ENCODE measurements around the gene C2CD4D. TPM values are rescaled to one million over a fixed set of nuclear protein-coding genes. Genes with fewer than 3 reads are reported as not detected.

The C2CD4D gene
- total and polyA plus RNA-seq, 2 donors (not counting 1 experiment from before 2014, with no cell fraction given), result 0.07 TPM; not detected in 1

DNA sequence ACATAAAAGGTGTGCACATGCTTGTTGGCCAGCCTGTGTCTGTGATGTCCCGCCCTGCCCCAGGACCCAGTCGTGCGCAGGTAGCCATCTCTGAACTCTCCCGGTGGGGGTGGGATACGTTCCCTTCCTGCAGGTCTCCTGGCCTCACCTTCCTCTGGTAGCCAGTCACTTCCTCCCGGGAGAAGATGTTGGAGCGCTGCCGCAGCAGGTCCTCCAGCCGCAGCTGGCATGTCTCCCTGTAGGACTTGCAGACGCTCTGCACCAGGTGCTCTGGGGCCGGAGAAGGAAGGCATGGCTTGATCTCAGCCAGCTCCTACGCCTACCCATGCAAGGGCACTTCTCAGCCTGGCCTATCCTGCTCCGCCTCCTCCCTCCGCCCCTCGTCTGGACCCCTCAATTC, 25.2 kb downstream of the C2CD4D start:
- Histone ChIP-seq H3K27ac (ENCODE audit: low read length in 2 of 2) (no peak overlapping the region), H3K4me1 (ENCODE audit: control insufficient read depth in 2 of 2, insufficient read depth in 2 of 2, low read length in 2 of 2) (peaks cover 0 to 5% of the 10 kb centered on the region in 2 donors), H3K36me3 (replicated peaks in 1 of 2; ENCODE audit: control extremely low read depth in 1 of 2, control insufficient read depth in 1 of 2, extremely low read depth in 1 of 2, insufficient read depth in 2 of 2, low read length in 1 of 2) (no peaks in the 10 kb centered on the region), H2AFZ (ENCODE audit: insufficient read depth, low read depth, low read length, poor library complexity, severe bottlenecking) (no peak overlapping the region), H4K20me1 (ENCODE audit: control insufficient read depth, insufficient read depth, low read length, poor library complexity, severe bottlenecking) (no peaks in the 10 kb centered on the region), H3K27me3 (replicated peaks in 1 of 4; ENCODE audit: control extremely low read depth in 1 of 4, control insufficient read depth in 3 of 4, insufficient read depth in 4 of 4, low read length in 3 of 4) (peaks cover 0 to 15% (median 0%) of the 10 kb centered on the region in 4 experiments), H3K79me2 (ENCODE audit: control insufficient read depth, insufficient read depth, low read length) (no peaks in the 10 kb centered on the region), H3K4me2 (replicated peaks; ENCODE audit: low read depth, low read length, poor library complexity, severe bottlenecking) (no peak overlapping the region), H3K4me3 (ENCODE audit: control extremely low read depth in 1 of 5, extremely low read depth in 1 of 5, insufficient read depth in 1 of 5, low read depth in 2 of 5, low read length in 4 of 5) (no peak overlapping the region), H3K9ac (ENCODE audit: low read length) (no peak overlapping the region), H3K9me3 (ENCODE audit: control extremely low read depth in 1 of 3, control insufficient read depth in 2 of 3, insufficient read depth in 1 of 3, low read length in 2 of 3) (no peaks in the 10 kb centered on the region)
- TF ChIP-seq, protein P1, sequence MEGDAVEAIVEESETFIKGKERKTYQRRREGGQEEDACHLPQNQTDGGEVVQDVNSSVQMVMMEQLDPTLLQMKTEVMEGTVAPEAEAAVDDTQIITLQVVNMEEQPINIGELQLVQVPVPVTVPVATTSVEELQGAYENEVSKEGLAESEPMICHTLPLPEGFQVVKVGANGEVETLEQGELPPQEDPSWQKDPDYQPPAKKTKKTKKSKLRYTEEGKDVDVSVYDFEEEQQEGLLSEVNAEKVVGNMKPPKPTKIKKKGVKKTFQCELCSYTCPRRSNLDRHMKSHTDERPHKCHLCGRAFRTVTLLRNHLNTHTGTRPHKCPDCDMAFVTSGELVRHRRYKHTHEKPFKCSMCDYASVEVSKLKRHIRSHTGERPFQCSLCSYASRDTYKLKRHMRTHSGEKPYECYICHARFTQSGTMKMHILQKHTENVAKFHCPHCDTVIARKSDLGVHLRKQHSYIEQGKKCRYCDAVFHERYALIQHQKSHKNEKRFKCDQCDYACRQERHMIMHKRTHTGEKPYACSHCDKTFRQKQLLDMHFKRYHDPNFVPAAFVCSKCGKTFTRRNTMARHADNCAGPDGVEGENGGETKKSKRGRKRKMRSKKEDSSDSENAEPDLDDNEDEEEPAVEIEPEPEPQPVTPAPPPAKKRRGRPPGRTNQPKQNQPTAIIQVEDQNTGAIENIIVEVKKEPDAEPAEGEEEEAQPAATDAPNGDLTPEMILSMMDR (IDR thresholded peaks at IDR 0.05), result no peak
- TF ChIP-seq EZH2 (IDR thresholded peaks at IDR 0.05; ENCODE audit: borderline replicate concordance, insufficient read depth, low read depth, low read length, poor library complexity, severe bottlenecking), result no peak
- H3K9me3 Mint-ChIP-seq (ENCODE audit: insufficient read depth), result no peaks in the 10 kb centered on the region
- no peak for DNase-seq
- ChIA-PET POLR2A (no interaction called here), CTCF (no interaction called here)
- ATAC-seq (ENCODE audit: low read depth), result no peak
- H3K4me3 Mint-ChIP-seq, result no peak overlapping the region
- WGBS (ENCODE audit: insufficient coverage), result 93% methylated on average over 15 of the region's 15 CpGs
- H3K4me1 Mint-ChIP-seq, result peaks cover 2% of the 10 kb centered on the region
- intact Hi-C loops (cut with micrococcal nuclease), result no loop called here
- H3K27ac Mint-ChIP-seq, result no peak overlapping the region
- peaks cover 27% of the 10 kb centered on the region for H3K27me3 Mint-ChIP-seq

DNA sequence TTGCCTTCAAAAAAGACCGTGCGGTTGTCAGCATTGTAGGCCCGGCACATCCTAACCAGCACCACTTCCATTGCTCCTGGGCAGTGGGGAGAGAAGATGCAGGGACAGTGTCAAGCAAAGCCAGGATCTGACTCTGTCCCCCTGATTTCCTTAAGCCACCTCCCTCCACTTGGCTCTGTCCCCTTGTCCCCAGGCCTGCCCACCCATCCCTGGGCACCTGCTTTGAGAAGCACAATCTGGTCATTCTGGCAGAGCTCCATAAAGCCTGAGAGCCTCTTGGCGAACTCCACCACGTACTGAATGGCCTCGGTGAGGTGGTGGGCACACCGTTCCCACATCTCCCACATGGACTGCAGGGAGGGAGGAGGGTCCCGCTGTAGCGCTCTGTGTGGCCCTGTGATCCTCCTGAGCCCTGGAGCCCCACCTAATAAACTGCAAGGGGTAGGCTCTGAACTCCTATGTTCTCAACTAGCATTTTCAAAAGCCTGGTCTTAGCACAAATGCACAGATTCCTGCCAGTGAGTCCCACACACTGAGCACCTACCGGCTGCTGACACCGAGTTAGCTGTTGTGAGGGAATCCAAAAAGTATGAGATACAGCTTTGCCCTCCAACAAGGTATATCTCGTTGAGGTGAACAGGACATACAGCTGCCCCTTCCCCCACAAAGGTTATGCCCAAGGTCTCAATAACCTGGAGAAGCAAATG, 26.2 kb downstream of the C2CD4D start:
- H3K27me3 ChIP-seq (replicated peaks in 1 of 4; ENCODE audit: control extremely low read depth in 1 of 4, control insufficient read depth in 3 of 4, insufficient read depth in 4 of 4, low read length in 3 of 4), result peaks cover 0 to 13% (median 0%) of the 10 kb centered on the region in 4 experiments
- H3K4me3 Mint-ChIP-seq, result no peak overlapping the region
- intact Hi-C loops (cut with micrococcal nuclease), result no loop called here
- TF ChIP-seq, protein P1 (IDR thresholded peaks at IDR 0.05), result no peak
- TF ChIP-seq EZH2 (IDR thresholded peaks at IDR 0.05; ENCODE audit: borderline replicate concordance, insufficient read depth, low read depth, low read length, poor library complexity, severe bottlenecking), result no peak
- POLR2A ChIA-PET, result no interaction called here
- CTCF ChIA-PET, result interaction anchor here (0.5 kb wide), 1 partner anchor 483 kb away, joined by 3 read pairs; no protein-coding TSS in a partner anchor
- no peak overlapping the region for H3K27ac ChIP-seq (ENCODE audit: low read length in 2 of 2)
- no peaks in the 10 kb centered on the region for H4K20me1 ChIP-seq (ENCODE audit: control insufficient read depth, insufficient read depth, low read length, poor library complexity, severe bottlenecking)
- no peak for ATAC-seq (ENCODE audit: low read depth)
- no peak overlapping the region for H3K9ac ChIP-seq (ENCODE audit: low read length)
- H3K4me3 ChIP-seq (ENCODE audit: control extremely low read depth in 1 of 5, extremely low read depth in 1 of 5, insufficient read depth in 1 of 5, low read depth in 2 of 5, low read length in 4 of 5), result no peak overlapping the region
- peaks cover 0 to 5% of the 10 kb centered on the region in 2 donors for H3K4me1 ChIP-seq (ENCODE audit: control insufficient read depth in 2 of 2, insufficient read depth in 2 of 2, low read length in 2 of 2)
- H3K36me3 ChIP-seq (replicated peaks in 1 of 2; ENCODE audit: control extremely low read depth in 1 of 2, control insufficient read depth in 1 of 2, extremely low read depth in 1 of 2, insufficient read depth in 2 of 2, low read length in 1 of 2), result no peaks in the 10 kb centered on the region
- H3K4me2 ChIP-seq (replicated peaks; ENCODE audit: low read depth, low read length, poor library complexity, severe bottlenecking), result no peak overlapping the region
- 92% methylated on average over 4 of the region's 12 CpGs for WGBS (ENCODE audit: insufficient coverage)
- H2AFZ ChIP-seq (ENCODE audit: insufficient read depth, low read depth, low read length, poor library complexity, severe bottlenecking), result no peak overlapping the region
- no peak overlapping the region for H3K27ac Mint-ChIP-seq
- H3K9me3 ChIP-seq (ENCODE audit: control extremely low read depth in 1 of 3, control insufficient read depth in 2 of 3, insufficient read depth in 1 of 3, low read length in 2 of 3), result no peaks in the 10 kb centered on the region
- DNase-seq, result no peak
- H3K79me2 ChIP-seq (ENCODE audit: control insufficient read depth, insufficient read depth, low read length), result no peaks in the 10 kb centered on the region
- H3K27me3 Mint-ChIP-seq, result peaks cover 25% of the 10 kb centered on the region
- no peaks in the 10 kb centered on the region for H3K9me3 Mint-ChIP-seq (ENCODE audit: insufficient read depth)
- H3K4me1 Mint-ChIP-seq, result peaks cover 2% of the 10 kb centered on the region
